Subcutaneous adipose tissue (tissue), 4 donors: ENCODE results near the gene FAM124A. TPM values are rescaled to one million over a fixed set of nuclear protein-coding genes. Genes with fewer than 3 reads are reported as not detected.

Source experiments
- CTCF ChIP-seq: fragments of 450-650 bp; IDR thresholded peaks from one replicate; pipeline ENCODE4 v1.5.1; 2016; ENCODE audit warnings: low read depth, mild to moderate bottlenecking, control low read depth, antibody characterized with exemption, moderate library complexity
- total RNA-seq, 4 donors: library from RNA; depleted of rRNA; stranded (reverse); fragments of >200 nt; gene quantifications; one replicate each; pipeline ENCODE4 v1.1.0, GENCODE V29; 2016

The FAM124A gene
- total RNA-seq, 4 donors from 2014 or later = 3.2 to 8.1 (median 5.8) TPM

DNA sequence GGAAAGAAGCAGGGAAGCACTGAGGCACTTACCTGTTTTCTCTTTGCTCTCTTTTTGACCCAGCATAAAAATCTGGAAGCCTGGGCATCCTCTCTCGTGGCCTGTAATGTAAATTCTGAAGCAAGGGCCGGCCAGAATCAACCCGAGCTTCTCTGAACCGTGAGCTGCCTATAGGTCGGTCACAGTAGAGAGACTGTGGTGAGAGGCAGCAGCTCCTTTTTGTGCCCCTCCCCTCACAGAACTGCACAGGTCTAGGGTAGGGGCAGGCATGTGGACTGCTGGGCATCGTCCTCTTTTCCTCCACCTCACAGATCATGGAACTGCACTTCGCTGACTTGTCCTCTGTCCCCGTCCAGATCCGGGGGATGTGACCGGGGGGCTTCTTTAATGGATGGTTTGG is 12.5 kb downstream of the FAM124A start:
- no peak for TF ChIP-seq CTCF

DNA sequence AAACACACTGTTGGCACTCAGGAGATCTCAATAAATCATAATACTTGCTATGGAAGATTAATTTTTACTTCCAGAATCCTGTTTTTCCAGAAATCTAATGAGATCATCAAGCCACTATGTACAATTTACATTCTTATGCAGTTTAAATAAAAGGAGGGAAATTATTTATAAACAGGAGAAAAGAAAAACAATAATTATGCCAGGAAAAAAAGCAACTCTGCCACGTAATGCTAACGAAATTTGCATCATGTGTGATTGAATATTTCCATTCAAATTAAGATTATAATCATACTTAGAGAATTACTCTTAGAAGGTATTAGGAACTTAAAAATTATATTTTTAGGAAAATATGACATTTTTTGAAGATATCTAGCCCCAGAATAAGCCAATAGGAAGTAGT is 13.0 kb downstream of the FAM124A start:
- TF ChIP-seq CTCF = no peak

DNA sequence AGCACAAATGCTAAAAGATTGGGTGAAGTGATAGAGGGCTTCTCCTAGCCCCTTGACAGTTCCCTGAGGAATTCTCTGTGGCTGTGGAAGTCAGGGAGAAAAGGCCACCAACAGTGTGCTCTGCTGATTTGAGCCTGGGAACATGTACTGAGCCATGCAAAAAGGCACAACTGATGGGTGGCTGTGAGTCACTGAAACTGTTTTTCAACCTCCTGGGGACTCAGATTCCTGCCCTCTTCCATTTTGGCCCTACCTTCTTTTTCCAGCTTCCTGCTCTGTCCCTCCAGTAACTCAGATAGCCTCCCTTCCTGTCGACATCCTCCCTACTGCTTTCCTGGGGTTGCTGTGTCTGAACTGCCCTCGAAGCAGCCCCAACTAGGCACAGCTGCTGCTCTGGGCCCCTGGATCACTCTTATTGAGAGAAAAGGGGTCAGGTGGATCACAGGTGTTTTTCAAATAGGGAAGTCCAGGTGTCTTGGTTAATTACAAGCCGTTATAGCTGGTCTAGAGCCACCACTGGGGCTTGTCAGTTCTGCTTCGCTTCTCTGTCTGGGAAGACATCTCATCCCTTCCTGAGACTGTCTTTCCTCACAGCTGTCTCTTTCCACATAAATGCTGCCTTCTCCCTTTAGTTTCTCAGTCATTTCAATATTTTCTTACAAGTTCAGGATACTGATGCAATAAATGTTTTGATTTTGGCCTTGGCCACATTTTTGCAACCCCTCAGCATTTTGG is 13.7 kb downstream of the FAM124A start:
- TF ChIP-seq CTCF = no peak

- no peak for TF ChIP-seq CTCF
These were observed 14.2 kb downstream of the FAM124A start for GRCh38 chr13:51236491-51236792.

- TF ChIP-seq CTCF = no peak
These were observed 15.2 kb downstream of the FAM124A start for GRCh38 chr13:51237386-51237785.

- no peak for TF ChIP-seq CTCF
These were observed 15.7 kb downstream of the FAM124A start for GRCh38 chr13:51237887-51238286.

- no peak for TF ChIP-seq CTCF
These were observed 18.0 kb downstream of the FAM124A start for GRCh38 chr13:51240178-51240577.
